ENCODE results near the gene CLDN7.

DNA sequence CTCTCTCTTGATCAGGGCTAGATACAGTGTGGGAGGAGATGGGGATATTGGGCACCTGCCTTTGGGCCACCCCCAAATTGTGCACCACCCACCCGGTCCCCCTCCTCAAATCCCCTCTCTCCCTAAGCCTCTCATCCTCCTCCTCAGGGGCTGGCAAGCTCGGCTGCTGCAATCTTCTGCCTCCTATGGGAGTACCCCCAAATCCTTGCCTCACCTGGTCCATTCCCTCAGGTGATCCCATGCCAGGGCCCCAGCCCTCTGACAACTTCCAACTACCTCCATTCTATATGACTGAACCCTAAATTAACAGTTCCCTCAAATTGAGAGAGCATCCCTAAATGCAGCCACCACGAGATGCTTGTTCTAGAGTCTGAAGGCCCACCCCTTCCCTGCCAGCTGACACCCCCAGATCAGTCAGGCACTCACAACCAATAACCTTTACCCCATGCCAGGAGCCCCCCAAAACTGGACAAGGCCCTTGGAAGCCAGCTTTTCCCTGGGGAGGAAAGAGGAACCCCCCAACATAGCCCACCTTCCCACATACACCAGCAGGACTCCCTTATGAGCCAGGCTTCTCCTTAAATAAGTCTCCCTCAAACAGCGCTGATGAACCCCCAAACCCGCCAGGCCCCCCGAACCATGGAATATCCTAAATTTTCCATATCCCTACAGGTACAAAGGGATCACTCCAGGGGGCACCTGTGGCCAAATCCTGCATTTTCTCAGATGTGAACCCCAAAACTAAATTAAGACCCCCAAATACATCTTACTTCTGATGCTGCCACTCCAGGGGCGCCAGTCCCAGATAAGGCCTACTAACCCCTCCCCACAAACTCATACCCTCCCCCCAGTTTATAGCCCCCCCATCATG, 45.8 kb downstream of the CLDN7 start:
- TF ChIP-seq RARB (CRISPR knock-in tag; IDR thresholded peaks at IDR 0.05) (no peak), CSDC2 (CRISPR knock-in tag; IDR thresholded peaks at IDR 0.05) (no peak), ZNF70 (CRISPR knock-in tag; IDR thresholded peaks at IDR 0.05) (no peak), TOX (CRISPR knock-in tag; IDR thresholded peaks at IDR 0.05; ENCODE audit: borderline replicate concordance) (no peak), ZNF565 (CRISPR knock-in tag; conservative IDR thresholded peaks at IDR 0.05; ENCODE audit: low read depth) (no peak), CSRNP3 (CRISPR knock-in tag; IDR thresholded peaks at IDR 0.05) (no peak), ZC3H10 (CRISPR knock-in tag; IDR thresholded peaks at IDR 0.05) (no peak)
- TF ChIP-seq, protein P1, sequence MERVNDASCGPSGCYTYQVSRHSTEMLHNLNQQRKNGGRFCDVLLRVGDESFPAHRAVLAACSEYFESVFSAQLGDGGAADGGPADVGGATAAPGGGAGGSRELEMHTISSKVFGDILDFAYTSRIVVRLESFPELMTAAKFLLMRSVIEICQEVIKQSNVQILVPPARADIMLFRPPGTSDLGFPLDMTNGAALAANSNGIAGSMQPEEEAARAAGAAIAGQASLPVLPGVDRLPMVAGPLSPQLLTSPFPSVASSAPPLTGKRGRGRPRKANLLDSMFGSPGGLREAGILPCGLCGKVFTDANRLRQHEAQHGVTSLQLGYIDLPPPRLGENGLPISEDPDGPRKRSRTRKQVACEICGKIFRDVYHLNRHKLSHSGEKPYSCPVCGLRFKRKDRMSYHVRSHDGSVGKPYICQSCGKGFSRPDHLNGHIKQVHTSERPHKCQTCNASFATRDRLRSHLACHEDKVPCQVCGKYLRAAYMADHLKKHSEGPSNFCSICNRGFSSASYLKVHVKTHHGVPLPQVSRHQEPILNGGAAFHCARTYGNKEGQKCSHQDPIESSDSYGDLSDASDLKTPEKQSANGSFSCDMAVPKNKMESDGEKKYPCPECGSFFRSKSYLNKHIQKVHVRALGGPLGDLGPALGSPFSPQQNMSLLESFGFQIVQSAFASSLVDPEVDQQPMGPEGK (CRISPR knock-in tag; IDR thresholded peaks at IDR 0.05; ENCODE audit: borderline replicate concordance) = no peak

All from SK-N-SH treated with all-trans-retinoic acid at 6 μM for 48 hours (cell line).